ENCODE results near the gene LIM2. TPM values are rescaled to one million over a fixed set of nuclear protein-coding genes. Genes with fewer than 3 reads are reported as not detected.

Gene LIM2
- total RNA-seq, 1 experiment from 2014 or later: not detected

DNA sequence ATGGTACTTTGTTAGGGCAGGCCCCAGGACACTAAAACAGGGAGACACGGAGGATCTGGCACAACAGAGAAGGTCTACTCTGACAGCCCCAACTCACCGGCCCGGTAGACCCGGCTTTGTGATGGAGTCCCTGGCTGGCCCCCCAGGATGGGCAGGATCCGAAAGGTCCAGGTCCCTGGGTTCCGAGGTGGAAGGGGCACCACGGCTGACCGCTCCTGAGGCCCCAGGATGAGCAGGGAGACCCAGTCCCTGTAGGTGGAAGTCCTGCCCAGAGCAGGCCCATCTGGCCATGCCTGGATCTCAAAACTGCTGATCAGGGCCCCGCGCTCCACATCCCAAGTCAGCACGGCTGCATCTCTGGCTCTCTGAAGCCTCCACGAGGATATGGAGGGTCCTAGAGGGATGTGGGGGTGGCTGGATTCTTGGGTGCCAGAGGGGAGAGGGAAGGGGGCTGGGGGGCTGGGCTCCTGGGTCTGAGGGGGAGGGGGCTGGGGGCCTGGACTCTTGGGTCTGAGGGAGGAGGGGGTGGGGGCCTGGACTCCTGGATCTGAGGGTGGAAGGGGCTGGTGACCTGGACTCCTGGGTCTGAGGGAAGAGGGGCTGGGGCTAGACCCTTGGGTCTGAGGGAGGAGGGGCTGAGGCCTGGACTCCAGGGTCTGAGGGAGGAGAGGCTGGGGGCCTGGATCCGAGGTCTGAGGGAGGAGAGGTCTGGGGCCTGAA is 50.5 kb downstream of the LIM2 start:
- Mint-ChIP-seq H3K27ac (no peak overlapping the region), H3K9me3 (peaks cover 11% of the 10 kb centered on the region), H3K4me1 (peaks cover 22% of the 10 kb centered on the region), H3K36me3 (peaks cover 23% of the 10 kb centered on the region), H3K4me3 (no peak overlapping the region), H3K27me3 (ENCODE audit: low read depth) (peaks cover 18% of the 10 kb centered on the region)
- TF ChIP-seq ETV6 (CRISPR knock-in tag; IDR thresholded peaks at IDR 0.05) (no peak), SMAD3 (CRISPR knock-in tag; IDR thresholded peaks at IDR 0.05; ENCODE audit: borderline replicate concordance) (no peak), GRHL2 (CRISPR knock-in tag; IDR thresholded peaks at IDR 0.05; ENCODE audit: insufficient replicate concordance, severe bottlenecking) (no peak), ZNF671 (CRISPR knock-in tag; IDR thresholded peaks at IDR 0.05) (no peak), ZNF423 (CRISPR knock-in tag; IDR thresholded peaks at IDR 0.05) (no peak), E2F4 (CRISPR knock-in tag; IDR thresholded peaks at IDR 0.05; ENCODE audit: borderline replicate concordance, low read depth) (no peak), JUN (CRISPR knock-in tag; IDR thresholded peaks at IDR 0.05) (no peak), ESRRA (CRISPR knock-in tag; IDR thresholded peaks at IDR 0.05; ENCODE audit: borderline replicate concordance) (no peak), FOXK1 (CRISPR knock-in tag; IDR thresholded peaks at IDR 0.05) (no peak), CREB1 (CRISPR knock-in tag; IDR thresholded peaks at IDR 0.05) (no peak), TEAD4 (CRISPR knock-in tag; IDR thresholded peaks at IDR 0.05) (no peak), ZNF317 (CRISPR knock-in tag; IDR thresholded peaks at IDR 0.05; ENCODE audit: borderline replicate concordance, low read depth) (no peak)
- TF ChIP-seq, protein P1, sequence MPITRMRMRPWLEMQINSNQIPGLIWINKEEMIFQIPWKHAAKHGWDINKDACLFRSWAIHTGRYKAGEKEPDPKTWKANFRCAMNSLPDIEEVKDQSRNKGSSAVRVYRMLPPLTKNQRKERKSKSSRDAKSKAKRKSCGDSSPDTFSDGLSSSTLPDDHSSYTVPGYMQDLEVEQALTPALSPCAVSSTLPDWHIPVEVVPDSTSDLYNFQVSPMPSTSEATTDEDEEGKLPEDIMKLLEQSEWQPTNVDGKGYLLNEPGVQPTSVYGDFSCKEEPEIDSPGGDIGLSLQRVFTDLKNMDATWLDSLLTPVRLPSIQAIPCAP (CRISPR knock-in tag; IDR thresholded peaks at IDR 0.05): no peak
- TF ChIP-seq, protein P2, sequence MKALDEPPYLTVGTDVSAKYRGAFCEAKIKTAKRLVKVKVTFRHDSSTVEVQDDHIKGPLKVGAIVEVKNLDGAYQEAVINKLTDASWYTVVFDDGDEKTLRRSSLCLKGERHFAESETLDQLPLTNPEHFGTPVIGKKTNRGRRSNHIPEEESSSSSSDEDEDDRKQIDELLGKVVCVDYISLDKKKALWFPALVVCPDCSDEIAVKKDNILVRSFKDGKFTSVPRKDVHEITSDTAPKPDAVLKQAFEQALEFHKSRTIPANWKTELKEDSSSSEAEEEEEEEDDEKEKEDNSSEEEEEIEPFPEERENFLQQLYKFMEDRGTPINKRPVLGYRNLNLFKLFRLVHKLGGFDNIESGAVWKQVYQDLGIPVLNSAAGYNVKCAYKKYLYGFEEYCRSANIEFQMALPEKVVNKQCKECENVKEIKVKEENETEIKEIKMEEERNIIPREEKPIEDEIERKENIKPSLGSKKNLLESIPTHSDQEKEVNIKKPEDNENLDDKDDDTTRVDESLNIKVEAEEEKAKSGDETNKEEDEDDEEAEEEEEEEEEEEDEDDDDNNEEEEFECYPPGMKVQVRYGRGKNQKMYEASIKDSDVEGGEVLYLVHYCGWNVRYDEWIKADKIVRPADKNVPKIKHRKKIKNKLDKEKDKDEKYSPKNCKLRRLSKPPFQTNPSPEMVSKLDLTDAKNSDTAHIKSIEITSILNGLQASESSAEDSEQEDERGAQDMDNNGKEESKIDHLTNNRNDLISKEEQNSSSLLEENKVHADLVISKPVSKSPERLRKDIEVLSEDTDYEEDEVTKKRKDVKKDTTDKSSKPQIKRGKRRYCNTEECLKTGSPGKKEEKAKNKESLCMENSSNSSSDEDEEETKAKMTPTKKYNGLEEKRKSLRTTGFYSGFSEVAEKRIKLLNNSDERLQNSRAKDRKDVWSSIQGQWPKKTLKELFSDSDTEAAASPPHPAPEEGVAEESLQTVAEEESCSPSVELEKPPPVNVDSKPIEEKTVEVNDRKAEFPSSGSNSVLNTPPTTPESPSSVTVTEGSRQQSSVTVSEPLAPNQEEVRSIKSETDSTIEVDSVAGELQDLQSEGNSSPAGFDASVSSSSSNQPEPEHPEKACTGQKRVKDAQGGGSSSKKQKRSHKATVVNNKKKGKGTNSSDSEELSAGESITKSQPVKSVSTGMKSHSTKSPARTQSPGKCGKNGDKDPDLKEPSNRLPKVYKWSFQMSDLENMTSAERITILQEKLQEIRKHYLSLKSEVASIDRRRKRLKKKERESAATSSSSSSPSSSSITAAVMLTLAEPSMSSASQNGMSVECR (CRISPR knock-in tag; IDR thresholded peaks at IDR 0.05; ENCODE audit: borderline replicate concordance): no peak
- TF ChIP-seq, protein P3, sequence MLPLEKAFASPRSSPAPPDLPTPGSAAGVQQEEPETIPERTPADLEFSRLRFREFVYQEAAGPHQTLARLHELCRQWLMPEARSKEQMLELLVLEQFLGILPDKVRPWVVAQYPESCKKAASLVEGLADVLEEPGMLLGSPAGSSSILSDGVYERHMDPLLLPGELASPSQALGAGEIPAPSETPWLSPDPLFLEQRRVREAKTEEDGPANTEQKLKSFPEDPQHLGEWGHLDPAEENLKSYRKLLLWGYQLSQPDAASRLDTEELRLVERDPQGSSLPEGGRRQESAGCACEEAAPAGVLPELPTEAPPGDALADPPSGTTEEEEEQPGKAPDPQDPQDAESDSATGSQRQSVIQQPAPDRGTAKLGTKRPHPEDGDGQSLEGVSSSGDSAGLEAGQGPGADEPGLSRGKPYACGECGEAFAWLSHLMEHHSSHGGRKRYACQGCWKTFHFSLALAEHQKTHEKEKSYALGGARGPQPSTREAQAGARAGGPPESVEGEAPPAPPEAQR (CRISPR knock-in tag; IDR thresholded peaks at IDR 0.05): no peak
- TF ChIP-seq, protein P4, sequence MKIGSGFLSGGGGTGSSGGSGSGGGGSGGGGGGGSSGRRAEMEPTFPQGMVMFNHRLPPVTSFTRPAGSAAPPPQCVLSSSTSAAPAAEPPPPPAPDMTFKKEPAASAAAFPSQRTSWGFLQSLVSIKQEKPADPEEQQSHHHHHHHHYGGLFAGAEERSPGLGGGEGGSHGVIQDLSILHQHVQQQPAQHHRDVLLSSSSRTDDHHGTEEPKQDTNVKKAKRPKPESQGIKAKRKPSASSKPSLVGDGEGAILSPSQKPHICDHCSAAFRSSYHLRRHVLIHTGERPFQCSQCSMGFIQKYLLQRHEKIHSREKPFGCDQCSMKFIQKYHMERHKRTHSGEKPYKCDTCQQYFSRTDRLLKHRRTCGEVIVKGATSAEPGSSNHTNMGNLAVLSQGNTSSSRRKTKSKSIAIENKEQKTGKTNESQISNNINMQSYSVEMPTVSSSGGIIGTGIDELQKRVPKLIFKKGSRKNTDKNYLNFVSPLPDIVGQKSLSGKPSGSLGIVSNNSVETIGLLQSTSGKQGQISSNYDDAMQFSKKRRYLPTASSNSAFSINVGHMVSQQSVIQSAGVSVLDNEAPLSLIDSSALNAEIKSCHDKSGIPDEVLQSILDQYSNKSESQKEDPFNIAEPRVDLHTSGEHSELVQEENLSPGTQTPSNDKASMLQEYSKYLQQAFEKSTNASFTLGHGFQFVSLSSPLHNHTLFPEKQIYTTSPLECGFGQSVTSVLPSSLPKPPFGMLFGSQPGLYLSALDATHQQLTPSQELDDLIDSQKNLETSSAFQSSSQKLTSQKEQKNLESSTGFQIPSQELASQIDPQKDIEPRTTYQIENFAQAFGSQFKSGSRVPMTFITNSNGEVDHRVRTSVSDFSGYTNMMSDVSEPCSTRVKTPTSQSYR (CRISPR knock-in tag; IDR thresholded peaks at IDR 0.05): no peak
- TF ChIP-seq, protein P5, sequence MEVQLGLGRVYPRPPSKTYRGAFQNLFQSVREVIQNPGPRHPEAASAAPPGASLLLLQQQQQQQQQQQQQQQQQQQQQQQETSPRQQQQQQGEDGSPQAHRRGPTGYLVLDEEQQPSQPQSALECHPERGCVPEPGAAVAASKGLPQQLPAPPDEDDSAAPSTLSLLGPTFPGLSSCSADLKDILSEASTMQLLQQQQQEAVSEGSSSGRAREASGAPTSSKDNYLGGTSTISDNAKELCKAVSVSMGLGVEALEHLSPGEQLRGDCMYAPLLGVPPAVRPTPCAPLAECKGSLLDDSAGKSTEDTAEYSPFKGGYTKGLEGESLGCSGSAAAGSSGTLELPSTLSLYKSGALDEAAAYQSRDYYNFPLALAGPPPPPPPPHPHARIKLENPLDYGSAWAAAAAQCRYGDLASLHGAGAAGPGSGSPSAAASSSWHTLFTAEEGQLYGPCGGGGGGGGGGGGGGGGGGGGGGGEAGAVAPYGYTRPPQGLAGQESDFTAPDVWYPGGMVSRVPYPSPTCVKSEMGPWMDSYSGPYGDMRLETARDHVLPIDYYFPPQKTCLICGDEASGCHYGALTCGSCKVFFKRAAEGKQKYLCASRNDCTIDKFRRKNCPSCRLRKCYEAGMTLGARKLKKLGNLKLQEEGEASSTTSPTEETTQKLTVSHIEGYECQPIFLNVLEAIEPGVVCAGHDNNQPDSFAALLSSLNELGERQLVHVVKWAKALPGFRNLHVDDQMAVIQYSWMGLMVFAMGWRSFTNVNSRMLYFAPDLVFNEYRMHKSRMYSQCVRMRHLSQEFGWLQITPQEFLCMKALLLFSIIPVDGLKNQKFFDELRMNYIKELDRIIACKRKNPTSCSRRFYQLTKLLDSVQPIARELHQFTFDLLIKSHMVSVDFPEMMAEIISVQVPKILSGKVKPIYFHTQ (CRISPR knock-in tag; IDR thresholded peaks at IDR 0.05): no peak
- ATAC-seq (no peak), DNase-seq (ENCODE audit: low spot score) (no peak)
- ChIA-PET CTCF (interaction anchor here (0.9 to 2.5 kb wide), 5 partner anchors 9 to 179 kb away, joined by 4 to 21 read pairs (median 5); no protein-coding TSS in a partner anchor), POLR2A (no interaction called here)

Measured in WTC11 (cell line).